Endothelial cell of umbilical vein (primary cell): ENCODE results near the gene ELAC1. TPM values are rescaled to one million over a fixed set of nuclear protein-coding genes. Genes with fewer than 3 reads are reported as not detected.

Experiments
- BruUV-seq: library from RNA; stranded (reverse); fragments of 400-500 nt; replicated peaks from 2 replicates; lab custom pipeline; 2021; lab: Mats Ljungman, UMichigan
- CTCF ChIA-PET: fragments of 300-600, 350-600 bp; sonication (Branson Sonifier 250); formaldehyde crosslinking; loops from one replicate; lab custom pipeline; 2021; ENCODE audit warnings: antibody characterized with exemption, inconsistent platforms; lab: Charles Lee
- POLR2A ChIA-PET: fragments of 300-600, 350-600 bp; sonication (Branson Sonifier 250); formaldehyde crosslinking; loops from one replicate; lab custom pipeline; 2021; ENCODE audit warnings: antibody characterized with exemption, inconsistent platforms; lab: Charles Lee
- DNase-seq: peaks from one replicate; pipeline ENCODE4 v3.0.0-alpha.2; 2011; ENCODE audit warnings: low read depth, low spot score
- FAIRE-seq: peaks from 2 replicates; lab custom pipeline; 2011; peaks lifted over from hg19 to GRCh38; lab: Jason Lieb, UNC
- H2AFZ ChIP-seq: 2 replicates; pipeline ENCODE4 v1.6.0; 2012; ENCODE audit warnings: low read depth, low read length, control low read depth, inconsistent platforms
- H3K27ac ChIP-seq: 2 replicates; pipeline ENCODE4 v1.5.1; 2011; ENCODE audit warnings: low read depth, mild to moderate bottlenecking, control low read depth, low read length, moderate library complexity; ENCODE audit not compliant: insufficient read depth
- H3K27me3 ChIP-seq, 2 experiments: 2 replicates each; pipeline versions ENCODE4 v1.6.0 to v1.6.1; 2011; ENCODE audit warnings: low read length in 2 of 2, mixed read lengths in 1 of 2; ENCODE audit not compliant: control insufficient read depth in 2 of 2, insufficient read depth in 2 of 2
- H3K36me3 ChIP-seq, 2 experiments: 2 replicates in 1 of 2; 3 replicates in 1 of 2; pipeline ENCODE4 v1.5.1; 2011; ENCODE audit warnings: low read length in 2 of 2, mild to moderate bottlenecking in 1 of 2, moderate library complexity in 1 of 2; ENCODE audit not compliant: control insufficient read depth in 2 of 2, insufficient read depth in 2 of 2; ENCODE audit errors: extremely low read depth in 1 of 2
- H3K4me1 ChIP-seq: 3 replicates; pipeline ENCODE4 v1.5.1; 2011; ENCODE audit warnings: mild to moderate bottlenecking, low read length; ENCODE audit not compliant: control insufficient read depth, insufficient read depth; ENCODE audit errors: extremely low read depth
- H3K4me2 ChIP-seq: 2 replicates; pipeline ENCODE4 v1.6.1; 2011; ENCODE audit warnings: low read length, control low read depth, mixed read lengths; ENCODE audit not compliant: insufficient read depth
- H3K4me3 ChIP-seq, 3 experiments: fragments of 200-600 bp in 1 of 3; sonication (generic), shearing (Covaris generic) in 1 of 3; replicated peaks in 1 of 3; 2 replicates each; pipeline ENCODE4 v1.5.1; 2011 to 2016; ENCODE audit warnings: control low read depth in 3 of 3, low read length in 3 of 3, mild to moderate bottlenecking in 2 of 3, inconsistent platforms in 1 of 3, low read depth in 1 of 3, moderate library complexity in 1 of 3; ENCODE audit not compliant: insufficient read depth in 1 of 3
- H3K79me2 ChIP-seq: 2 replicates; pipeline ENCODE4 v1.6.0; 2012; ENCODE audit warnings: low read length, inconsistent platforms; ENCODE audit not compliant: control insufficient read depth, insufficient read depth
- H3K9ac ChIP-seq: replicated peaks from 2 replicates; pipeline ENCODE3; 2011; ENCODE audit warnings: low read length, control low read depth; ENCODE audit not compliant: insufficient read depth; ENCODE audit errors: extremely low read depth
- H3K9me1 ChIP-seq: replicated peaks from 3 replicates; pipeline ENCODE4 v1.6.0; 2011; ENCODE audit warnings: mild to moderate bottlenecking, low read length; ENCODE audit not compliant: control insufficient read depth, insufficient read depth; ENCODE audit errors: extremely low read depth
- H3K9me3 ChIP-seq: replicated peaks from 2 replicates; pipeline ENCODE4 v1.5.1; 2012; ENCODE audit warnings: low read length, inconsistent platforms; ENCODE audit not compliant: control insufficient read depth, insufficient read depth
- H4K20me1 ChIP-seq: replicated peaks from 2 replicates; pipeline ENCODE3; 2011; ENCODE audit warnings: mild to moderate bottlenecking, low read length; ENCODE audit not compliant: control insufficient read depth, insufficient read depth; ENCODE audit errors: extremely low read depth
- CTCF ChIP-seq, 2 donors: IDR thresholded peaks; 1 replicate in 1 of 2; 2 replicates in 1 of 2; pipeline ENCODE4 v1.5.1; 2011; ENCODE audit warnings: low read length in 2 of 2, mild to moderate bottlenecking in 2 of 2, moderate library complexity in 2 of 2, control low read depth in 1 of 2, inconsistent platforms in 1 of 2, low read depth in 1 of 2; ENCODE audit not compliant: insufficient read depth in 1 of 2; ENCODE audit errors: extremely low read depth in 1 of 2
- EZH2 ChIP-seq: IDR thresholded peaks from 2 replicates; pipeline ENCODE4 v1.6.1; 2012; ENCODE audit warnings: borderline replicate concordance, low read depth, mild to moderate bottlenecking, moderate library complexity, low read length, inconsistent platforms; ENCODE audit not compliant: severe bottlenecking
- FOS ChIP-seq: IDR thresholded peaks from 2 replicates; pipeline ENCODE4 v1.6.1; 2011; ENCODE audit warnings: mild to moderate bottlenecking, low read length, moderate library complexity, borderline replicate concordance; ENCODE audit not compliant: insufficient read depth
- GATA2 ChIP-seq: IDR thresholded peaks from 2 replicates; pipeline ENCODE4 v1.7.0; 2011; ENCODE audit warnings: low read depth, mild to moderate bottlenecking, moderate library complexity, mixed read lengths, low read length; ENCODE audit not compliant: insufficient read length, insufficient read depth
- JUN ChIP-seq: IDR thresholded peaks from 2 replicates; pipeline ENCODE4 v1.6.1; 2011; ENCODE audit warnings: borderline replicate concordance, low read depth; ENCODE audit not compliant: insufficient read length, insufficient read depth
- MAX ChIP-seq: IDR thresholded peaks from 2 replicates; pipeline ENCODE4 v1.6.1; 2011; ENCODE audit not compliant: insufficient read depth, insufficient read length
- MYC ChIP-seq: IDR thresholded peaks from one replicate; pipeline ENCODE4 v1.6.1; 2011; ENCODE audit warnings: mild to moderate bottlenecking, low read depth, low read length
- POLR2A ChIP-seq: IDR thresholded peaks from 2 replicates; pipeline ENCODE4 v1.6.1; 2012; ENCODE audit warnings: low read depth, mild to moderate bottlenecking, control low read depth, low read length
- POLR2AphosphoS5 ChIP-seq: IDR thresholded peaks from 2 replicates; pipeline ENCODE4 v1.6.1; 2012; ENCODE audit warnings: low read depth, mild to moderate bottlenecking, control low read depth, low read length, moderate library complexity; ENCODE audit not compliant: insufficient read depth
- dilution Hi-C: fragments of 300-500 bp; cut with MboI; formaldehyde crosslinking; loops from one replicate; pipeline ENCODE4 v1.15.0; 2019; ENCODE audit warnings: low sequenced_read_pairs; ENCODE audit not compliant: extremely low pct_ligation_motif_present
- intact Hi-C: fragments of 100-400 bp; cut with micrococcal nuclease; formaldehyde crosslinking; loops from one replicate; pipeline ENCODE4 v1.10.0; 2022
- polyA plus RNA-seq, 4 experiments: library from polyadenylated mRNA; depleted of rRNA in 3 of 4; stranded (reverse) in 3 of 4; unstranded in 1 of 4; fragments of >200 nt; gene quantifications; 2 replicates each; pipeline versions ENCODE4 v1.2.1 to v1.2.3, GENCODE V29; 2011 to 2012; ENCODE audit warnings: missing spikeins in 1 of 4
- total RNA-seq: library from RNA; stranded (reverse); gene quantifications from 2 replicates; pipeline ENCODE4 v1.2.3, GENCODE V29; 2021

The ELAC1 gene
- total and polyA plus RNA-seq, 2 donors (not counting 3 experiments of a cell fraction or from before 2014, with no cell fraction given): 3.6 to 7.6 TPM

DNA sequence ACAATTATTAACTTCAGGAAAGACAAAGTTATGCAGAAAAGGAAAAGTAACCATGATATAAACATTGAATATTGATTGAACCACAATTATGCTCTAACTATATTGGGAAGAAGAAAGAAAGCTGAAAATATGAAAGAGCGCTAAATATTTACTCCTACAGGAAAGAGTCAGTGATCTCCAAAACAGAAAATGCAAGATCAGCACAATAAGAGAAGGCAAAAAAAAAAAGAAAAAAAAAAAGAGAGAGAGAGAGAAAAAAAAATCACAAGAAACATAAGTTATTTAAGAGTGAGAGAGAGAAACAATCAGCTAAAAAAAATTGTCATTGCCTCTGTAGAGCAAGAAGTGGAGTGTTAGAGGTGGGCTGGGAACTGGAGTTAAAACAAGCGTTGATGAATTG is 28.9 kb upstream of the ELAC1 start:
- H3K4me2 ChIP-seq: no peak overlapping the region
- H3K79me2 ChIP-seq: no peaks in the 10 kb centered on the region
- ChIA-PET POLR2A (interaction anchor here (0.7 kb wide), 1 partner anchor 35 kb away, joined by 3 read pairs; no protein-coding TSS in a partner anchor), CTCF (interaction anchor here (1.2 to 1.3 kb wide), 2 partner anchors 11 to 118 kb away, joined by 5 to 6 read pairs; no protein-coding TSS in a partner anchor)
- dilution Hi-C loops: no loop called here
- H3K9me3 ChIP-seq: no peaks in the 10 kb centered on the region
- no peak for DNase-seq
- FAIRE-seq: no peak
- no peak overlapping the region for H3K27ac ChIP-seq
- BruUV-seq: no TSS peak
- H2AFZ ChIP-seq: no peak overlapping the region
- no peaks in the 10 kb centered on the region for H3K27me3 ChIP-seq
- intact Hi-C loops: no loop called here
- no peaks in the 10 kb centered on the region for H3K9me1 ChIP-seq
- H3K36me3 ChIP-seq: peaks cover 0 to 2% of the 10 kb centered on the region in 2 experiments
- H4K20me1 ChIP-seq: no peaks in the 10 kb centered on the region
- no peaks in the 10 kb centered on the region for H3K4me1 ChIP-seq
- TF ChIP-seq GATA2: no peak
- TF ChIP-seq MAX: no peak
- no peak for TF ChIP-seq MYC
- no peak for TF ChIP-seq POLR2A
- TF ChIP-seq JUN: no peak
- no peak for TF ChIP-seq EZH2
- TF ChIP-seq FOS: no peak
- TF ChIP-seq POLR2AphosphoS5: no peak
- no peak for TF ChIP-seq CTCF (IDR thresholded peaks at IDR 0.05; ENCODE audit: extremely low read depth in 1 of 2, insufficient read depth in 1 of 2, low read depth in 1 of 2, low read length in 2 of 2)
- no peak overlapping the region for H3K9ac ChIP-seq
- no peak overlapping the region for H3K4me3 ChIP-seq
